ENCODE results near the gene FRMPD1.

DNA sequence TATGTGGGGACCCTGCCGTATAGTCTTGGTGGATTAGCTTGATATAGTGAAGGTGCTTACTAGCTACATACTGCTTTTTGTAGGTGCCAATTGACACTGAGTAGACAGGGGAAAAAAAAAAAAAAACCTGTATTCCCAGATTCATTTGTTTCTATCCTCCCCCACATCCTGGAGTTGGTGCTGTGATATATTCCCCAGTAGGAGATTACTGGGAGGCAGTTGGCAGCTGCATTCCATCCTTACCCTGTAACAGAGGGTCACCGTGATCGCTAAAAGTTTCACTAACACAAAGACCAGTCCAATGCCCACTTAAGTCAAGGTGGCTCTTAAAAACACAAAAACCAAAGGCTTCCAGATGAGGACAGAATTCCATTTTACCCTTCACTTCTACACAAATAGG, 30.9 kb upstream of the FRMPD1 start:
- TF ChIP-seq, protein P1, sequence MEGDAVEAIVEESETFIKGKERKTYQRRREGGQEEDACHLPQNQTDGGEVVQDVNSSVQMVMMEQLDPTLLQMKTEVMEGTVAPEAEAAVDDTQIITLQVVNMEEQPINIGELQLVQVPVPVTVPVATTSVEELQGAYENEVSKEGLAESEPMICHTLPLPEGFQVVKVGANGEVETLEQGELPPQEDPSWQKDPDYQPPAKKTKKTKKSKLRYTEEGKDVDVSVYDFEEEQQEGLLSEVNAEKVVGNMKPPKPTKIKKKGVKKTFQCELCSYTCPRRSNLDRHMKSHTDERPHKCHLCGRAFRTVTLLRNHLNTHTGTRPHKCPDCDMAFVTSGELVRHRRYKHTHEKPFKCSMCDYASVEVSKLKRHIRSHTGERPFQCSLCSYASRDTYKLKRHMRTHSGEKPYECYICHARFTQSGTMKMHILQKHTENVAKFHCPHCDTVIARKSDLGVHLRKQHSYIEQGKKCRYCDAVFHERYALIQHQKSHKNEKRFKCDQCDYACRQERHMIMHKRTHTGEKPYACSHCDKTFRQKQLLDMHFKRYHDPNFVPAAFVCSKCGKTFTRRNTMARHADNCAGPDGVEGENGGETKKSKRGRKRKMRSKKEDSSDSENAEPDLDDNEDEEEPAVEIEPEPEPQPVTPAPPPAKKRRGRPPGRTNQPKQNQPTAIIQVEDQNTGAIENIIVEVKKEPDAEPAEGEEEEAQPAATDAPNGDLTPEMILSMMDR (IDR thresholded peaks at IDR 0.05) = no peak
- no peak for TF ChIP-seq SP1 (CRISPR knock-in tag; conservative IDR thresholded peaks at IDR 0.05)
- TF ChIP-seq, protein P2, sequence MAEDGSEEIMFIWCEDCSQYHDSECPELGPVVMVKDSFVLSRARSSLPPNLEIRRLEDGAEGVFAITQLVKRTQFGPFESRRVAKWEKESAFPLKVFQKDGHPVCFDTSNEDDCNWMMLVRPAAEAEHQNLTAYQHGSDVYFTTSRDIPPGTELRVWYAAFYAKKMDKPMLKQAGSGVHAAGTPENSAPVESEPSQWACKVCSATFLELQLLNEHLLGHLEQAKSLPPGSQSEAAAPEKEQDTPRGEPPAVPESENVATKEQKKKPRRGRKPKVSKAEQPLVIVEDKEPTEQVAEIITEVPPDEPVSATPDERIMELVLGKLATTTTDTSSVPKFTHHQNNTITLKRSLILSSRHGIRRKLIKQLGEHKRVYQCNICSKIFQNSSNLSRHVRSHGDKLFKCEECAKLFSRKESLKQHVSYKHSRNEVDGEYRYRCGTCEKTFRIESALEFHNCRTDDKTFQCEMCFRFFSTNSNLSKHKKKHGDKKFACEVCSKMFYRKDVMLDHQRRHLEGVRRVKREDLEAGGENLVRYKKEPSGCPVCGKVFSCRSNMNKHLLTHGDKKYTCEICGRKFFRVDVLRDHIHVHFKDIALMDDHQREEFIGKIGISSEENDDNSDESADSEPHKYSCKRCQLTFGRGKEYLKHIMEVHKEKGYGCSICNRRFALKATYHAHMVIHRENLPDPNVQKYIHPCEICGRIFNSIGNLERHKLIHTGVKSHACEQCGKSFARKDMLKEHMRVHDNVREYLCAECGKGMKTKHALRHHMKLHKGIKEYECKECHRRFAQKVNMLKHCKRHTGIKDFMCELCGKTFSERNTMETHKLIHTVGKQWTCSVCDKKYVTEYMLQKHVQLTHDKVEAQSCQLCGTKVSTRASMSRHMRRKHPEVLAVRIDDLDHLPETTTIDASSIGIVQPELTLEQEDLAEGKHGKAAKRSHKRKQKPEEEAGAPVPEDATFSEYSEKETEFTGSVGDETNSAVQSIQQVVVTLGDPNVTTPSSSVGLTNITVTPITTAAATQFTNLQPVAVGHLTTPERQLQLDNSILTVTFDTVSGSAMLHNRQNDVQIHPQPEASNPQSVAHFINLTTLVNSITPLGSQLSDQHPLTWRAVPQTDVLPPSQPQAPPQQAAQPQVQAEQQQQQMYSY (CRISPR knock-in tag; IDR thresholded peaks at IDR 0.05) = no peak
- no peak for TF ChIP-seq TCF7 (CRISPR knock-in tag; IDR thresholded peaks at IDR 0.05; ENCODE audit: low read depth)
- TF ChIP-seq, protein P3, sequence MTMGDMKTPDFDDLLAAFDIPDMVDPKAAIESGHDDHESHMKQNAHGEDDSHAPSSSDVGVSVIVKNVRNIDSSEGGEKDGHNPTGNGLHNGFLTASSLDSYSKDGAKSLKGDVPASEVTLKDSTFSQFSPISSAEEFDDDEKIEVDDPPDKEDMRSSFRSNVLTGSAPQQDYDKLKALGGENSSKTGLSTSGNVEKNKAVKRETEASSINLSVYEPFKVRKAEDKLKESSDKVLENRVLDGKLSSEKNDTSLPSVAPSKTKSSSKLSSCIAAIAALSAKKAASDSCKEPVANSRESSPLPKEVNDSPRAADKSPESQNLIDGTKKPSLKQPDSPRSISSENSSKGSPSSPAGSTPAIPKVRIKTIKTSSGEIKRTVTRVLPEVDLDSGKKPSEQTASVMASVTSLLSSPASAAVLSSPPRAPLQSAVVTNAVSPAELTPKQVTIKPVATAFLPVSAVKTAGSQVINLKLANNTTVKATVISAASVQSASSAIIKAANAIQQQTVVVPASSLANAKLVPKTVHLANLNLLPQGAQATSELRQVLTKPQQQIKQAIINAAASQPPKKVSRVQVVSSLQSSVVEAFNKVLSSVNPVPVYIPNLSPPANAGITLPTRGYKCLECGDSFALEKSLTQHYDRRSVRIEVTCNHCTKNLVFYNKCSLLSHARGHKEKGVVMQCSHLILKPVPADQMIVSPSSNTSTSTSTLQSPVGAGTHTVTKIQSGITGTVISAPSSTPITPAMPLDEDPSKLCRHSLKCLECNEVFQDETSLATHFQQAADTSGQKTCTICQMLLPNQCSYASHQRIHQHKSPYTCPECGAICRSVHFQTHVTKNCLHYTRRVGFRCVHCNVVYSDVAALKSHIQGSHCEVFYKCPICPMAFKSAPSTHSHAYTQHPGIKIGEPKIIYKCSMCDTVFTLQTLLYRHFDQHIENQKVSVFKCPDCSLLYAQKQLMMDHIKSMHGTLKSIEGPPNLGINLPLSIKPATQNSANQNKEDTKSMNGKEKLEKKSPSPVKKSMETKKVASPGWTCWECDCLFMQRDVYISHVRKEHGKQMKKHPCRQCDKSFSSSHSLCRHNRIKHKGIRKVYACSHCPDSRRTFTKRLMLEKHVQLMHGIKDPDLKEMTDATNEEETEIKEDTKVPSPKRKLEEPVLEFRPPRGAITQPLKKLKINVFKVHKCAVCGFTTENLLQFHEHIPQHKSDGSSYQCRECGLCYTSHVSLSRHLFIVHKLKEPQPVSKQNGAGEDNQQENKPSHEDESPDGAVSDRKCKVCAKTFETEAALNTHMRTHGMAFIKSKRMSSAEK (CRISPR knock-in tag; IDR thresholded peaks at IDR 0.05; ENCODE audit: borderline replicate concordance) = no peak
- TF ChIP-seq MYBL2 (CRISPR knock-in tag; IDR thresholded peaks at IDR 0.05) = no peak
- TF ChIP-seq ZNF232 (CRISPR knock-in tag; IDR thresholded peaks at IDR 0.05) = no peak
- no peak for TF ChIP-seq FOXK1 (CRISPR knock-in tag; IDR thresholded peaks at IDR 0.05)
